Peyer's patch (tissue), 4 donors: ENCODE measurements around the gene SORCS3.

Experiments used
- CTCF ChIP-seq, 6 experiments: fragments of 450-650 bp in 4 of 6; fragments of 200-600 bp in 2 of 6; sonication (generic) in 1 of 6; IDR thresholded peaks; one replicate each; pipeline ENCODE4 v1.5.1; 2017 to 2019; ENCODE audit warnings: antibody characterized with exemption in 6 of 6, mild to moderate bottlenecking in 3 of 6, moderate library complexity in 1 of 6
- POLR2A ChIP-seq, 2 donors: fragments of 450-650 bp; IDR thresholded peaks; one replicate each; pipeline ENCODE4 v1.5.1; 2017; ENCODE audit warnings: antibody characterized with exemption in 2 of 2, mild to moderate bottlenecking in 2 of 2, moderate library complexity in 2 of 2

GRCh38 chr10:105096316-105096715, 455.2 kb downstream of the SORCS3 start:
- no peak for TF ChIP-seq CTCF (IDR thresholded peaks at IDR 0.05)
- TF ChIP-seq POLR2A (IDR thresholded peaks at IDR 0.05): no peak
